ENCODE results near the gene MYO5A.

DNA sequence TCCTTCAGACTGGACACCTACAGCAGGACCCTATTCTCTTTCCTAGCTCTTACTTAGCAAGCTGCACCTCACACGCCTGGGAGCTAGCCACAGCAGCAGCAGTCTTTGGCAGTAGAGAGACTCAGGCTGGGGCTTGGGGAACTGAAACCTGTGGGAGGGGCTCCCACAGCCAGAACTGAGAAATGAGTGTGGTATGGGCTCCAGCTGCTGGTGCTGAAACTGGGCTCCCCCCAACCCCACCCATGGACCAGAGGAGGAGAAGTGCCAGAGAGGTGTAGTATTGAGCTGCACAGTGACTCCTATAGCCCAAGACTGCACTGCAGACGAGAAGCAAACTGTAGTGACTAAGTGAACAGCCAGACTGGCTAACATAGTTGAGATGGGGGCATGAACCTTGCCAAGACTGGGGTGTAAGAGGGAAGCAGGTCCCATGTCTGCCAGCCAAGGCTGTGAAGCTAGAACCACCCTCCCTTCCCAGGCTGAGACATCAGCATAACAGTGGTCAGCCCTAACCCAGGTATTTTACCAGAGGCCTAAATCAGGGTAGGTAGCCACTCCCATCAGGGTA, 62.5 kb downstream of the MYO5A start:
- TF ChIP-seq ISL1 (CRISPR knock-in tag; IDR thresholded peaks at IDR 0.05), result no peak
- TF ChIP-seq CREB5 (CRISPR knock-in tag; IDR thresholded peaks at IDR 0.05; ENCODE audit: low read depth), result no peak
